ENCODE data around the gene TFPT.

GRCh38 chr19:54133957-54134590, 18.6 kb upstream of the TFPT start:
- TF ChIP-seq POLR2AphosphoS5 (IDR thresholded peaks at IDR 0.05): no peak
- TF ChIP-seq CTCF (IDR thresholded peaks at IDR 0.05): no peak
- no peak for TF ChIP-seq POLR2A (IDR thresholded peaks at IDR 0.05)
